Testis (tissue), 2 donors: ENCODE data around the gene SEL1L3.

Experiments
- CTCF ChIP-seq, 3 experiments: fragments of 450-650 bp in 2 of 3; fragments of 200-600 bp in 1 of 3; sonication (generic) in 1 of 3; IDR thresholded peaks; one replicate each; pipeline ENCODE4 v1.5.1; 2016 to 2019; ENCODE audit warnings: antibody characterized with exemption in 3 of 3, mild to moderate bottlenecking in 2 of 3, moderate library complexity in 1 of 3
- POLR2A ChIP-seq: fragments of 450-650 bp; IDR thresholded peaks from one replicate; pipeline ENCODE4 v1.6.1; 2017; ENCODE audit warnings: antibody characterized with exemption, mild to moderate bottlenecking, moderate library complexity

- TF ChIP-seq CTCF (IDR thresholded peaks at IDR 0.05): no peak
- TF ChIP-seq POLR2A: no peak
Measured at GRCh38 chr4:25860586-25861279, 2.1 kb downstream of the SEL1L3 start.
